ENCODE measurements around the gene CDK12. TPM values are rescaled to one million over a fixed set of nuclear protein-coding genes. Genes with fewer than 3 reads are reported as not detected.
"Not testable (repeated sequence)": the region's sequence is repeated elsewhere in the genome, so short reads cannot be mapped to it uniquely, and the experiment has no call there.

The CDK12 gene
- total RNA-seq, 4 donors from 2014 or later, result 39.3 to 50.4 (median 40.7) TPM

GRCh38 chr17:39484178-39484577 is 22.9 kb downstream of the CDK12 start:
- TF ChIP-seq POLR2A (IDR thresholded peaks at IDR 0.05), result no peak
- Histone ChIP-seq H3K27ac (no peak overlapping the region), H3K36me3 (peaks cover 0 to 19% (median 0%) of the 10 kb centered on the region in 3 donors), H3K9me3 (no peaks in the 10 kb centered on the region), H3K4me3 (no peak overlapping the region), H3K4me1 (no peaks in the 10 kb centered on the region), H3K27me3 (no peaks in the 10 kb centered on the region)
- no peak for DNase-seq (ENCODE audit: low spot score in 2 of 2)
- WGBS, 2 donors, result 96 to 100% methylated on average over 2 of the region's 2 CpGs

GRCh38 chr17:39485555-39485954 is 24.3 kb downstream of the CDK12 start:
- Histone ChIP-seq H3K4me1 (no peaks in the 10 kb centered on the region), H3K27ac (no peak overlapping the region), H3K27me3 (no peaks in the 10 kb centered on the region), H3K9me3 (no peaks in the 10 kb centered on the region), H3K36me3 (peaks cover 0 to 16% (median 1%) of the 10 kb centered on the region in 3 donors), H3K4me3 (no peak overlapping the region)
- 91 to 92% methylated on average over 5 of the region's 5 CpGs for WGBS, 2 donors
- TF ChIP-seq EP300 (IDR thresholded peaks at IDR 0.05) (no peak), CTCF (IDR thresholded peaks at IDR 0.05) (no peak), POLR2A (IDR thresholded peaks at IDR 0.05) (no peak)
- DNase-seq (ENCODE audit: low spot score in 2 of 2), result no peak

GRCh38 chr17:39486242-39486641 is 25.0 kb downstream of the CDK12 start:
- DNase-seq (ENCODE audit: low spot score in 2 of 2), result no peak
- Histone ChIP-seq H3K36me3 (peaks cover 0 to 19% (median 8%) of the 10 kb centered on the region in 3 donors), H3K4me1 (no peaks in the 10 kb centered on the region), H3K27ac (no peak overlapping the region), H3K4me3 (no peak overlapping the region), H3K27me3 (no peaks in the 10 kb centered on the region), H3K9me3 (no peaks in the 10 kb centered on the region)
- TF ChIP-seq EP300 (IDR thresholded peaks at IDR 0.05) (no peak), POLR2A (IDR thresholded peaks at IDR 0.05) (no peak), CTCF (IDR thresholded peaks at IDR 0.05) (no peak)
- WGBS, 2 donors, result 75 to 84% methylated on average over 2 of the region's 2 CpGs

GRCh38 chr17:39487490-39487889 is 26.2 kb downstream of the CDK12 start:
- not testable (repeated sequence) for H3K9me3 ChIP-seq; H3K27me3 ChIP-seq; H3K27ac ChIP-seq; H3K4me1 ChIP-seq; H3K4me3 ChIP-seq; DNase-seq (ENCODE audit: low spot score in 2 of 2)
- H3K36me3 ChIP-seq, result peaks cover 0 to 32% (median 12%) of the 10 kb centered on the region in 3 donors
- 90 to 95% methylated on average over 3 of the region's 3 CpGs for WGBS, 2 donors

- Histone ChIP-seq H3K36me3 (peaks cover 0 to 36% (median 12%) of the 10 kb centered on the region in 3 donors), H3K4me3 (no peak overlapping the region), H3K9me3 (no peaks in the 10 kb centered on the region), H3K27me3 (no peaks in the 10 kb centered on the region), H3K27ac (no peak overlapping the region), H3K4me1 (no peaks in the 10 kb centered on the region)
- no peak for TF ChIP-seq POLR2A (IDR thresholded peaks at IDR 0.05)
- no peak for TF ChIP-seq CTCF (IDR thresholded peaks at IDR 0.05)
- no peak for TF ChIP-seq EP300 (IDR thresholded peaks at IDR 0.05)
- WGBS, 2 donors, result 75 to 85% methylated on average over 4 of the region's 4 CpGs
- no peak for DNase-seq (ENCODE audit: low spot score in 2 of 2)
Observed at GRCh38 chr17:39487946-39488345, 26.7 kb downstream of the CDK12 start.

DNA sequence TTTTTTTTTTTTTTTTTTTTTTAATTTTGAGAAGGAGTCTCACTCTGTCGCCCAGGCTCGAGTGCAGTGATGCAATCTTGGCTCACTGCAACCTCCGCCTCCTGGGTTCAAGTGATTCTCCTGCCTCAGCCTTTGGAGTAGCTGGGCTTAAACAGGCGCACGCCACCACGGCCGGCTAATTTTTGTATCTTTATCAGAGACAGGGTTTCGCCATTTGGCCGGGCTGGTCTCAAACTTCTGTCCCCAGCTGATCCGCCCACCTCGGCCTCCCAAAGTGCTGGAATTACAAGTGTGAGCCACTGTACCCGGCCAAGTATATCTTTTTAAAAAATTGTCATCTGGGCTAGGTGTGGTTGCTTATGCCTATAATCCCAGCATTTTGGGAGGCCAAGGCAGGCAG is 35.6 kb downstream of the CDK12 start:
- 91 to 92% methylated on average over 12 of the region's 12 CpGs for WGBS, 2 donors
- H3K9me3 ChIP-seq; H3K4me1 ChIP-seq; DNase-seq (ENCODE audit: low spot score in 2 of 2); H3K27ac ChIP-seq; H3K27me3 ChIP-seq; H3K4me3 ChIP-seq: not testable (repeated sequence)
- H3K36me3 ChIP-seq, result peaks cover 2 to 95% (median 31%) of the 10 kb centered on the region in 3 donors

GRCh38 chr17:39507511-39507910 is 46.2 kb downstream of the CDK12 start:
- WGBS, 2 donors, result 92 to 93% methylated on average over 2 of the region's 2 CpGs
- H3K4me3 ChIP-seq, result no peak overlapping the region
- H3K9me3 ChIP-seq, result no peaks in the 10 kb centered on the region
- no peak for TF ChIP-seq EP300 (IDR thresholded peaks at IDR 0.05)
- TF ChIP-seq POLR2A (IDR thresholded peaks at IDR 0.05), result no peak
- no peak for TF ChIP-seq CTCF (IDR thresholded peaks at IDR 0.05)
- H3K27ac ChIP-seq, result no peak overlapping the region
- peaks cover 0 to 93% (median 18%) of the 10 kb centered on the region in 3 donors for H3K36me3 ChIP-seq
- H3K27me3 ChIP-seq, result no peaks in the 10 kb centered on the region
- no peaks in the 10 kb centered on the region for H3K4me1 ChIP-seq
- DNase-seq (ENCODE audit: low spot score in 2 of 2), result no peak
